ENCODE results near the gene C8A. TPM values are rescaled to one million over a fixed set of nuclear protein-coding genes. Genes with fewer than 3 reads are reported as not detected.

The C8A gene
- total RNA-seq, 1 experiment from 2014 or later = not detected

- 0 out of 7 replicates have a peak overlapping the region, but pooled peaks of 1 of the 3 experiments have one; percentile 0 for H3K27ac Mint-ChIP-seq
- WGBS (ENCODE audit: extremely low coverage, insufficient read length, low lambda C conversion rate) = no CpG with 5 or more reads among the region's 1 CpG
- no peak for TF ChIP-seq CTCF (conservative IDR thresholded peaks at IDR 0.05)
- no peak overlapping the region for H2BK5ac ChIP-seq (ENCODE audit: insufficient read length, low read length)
- H4K8ac ChIP-seq (replicated peaks; ENCODE audit: insufficient read length, low read depth, low read length) = no peak overlapping the region
- DNase-seq = no peak
- H2BK15ac ChIP-seq (ENCODE audit: low read depth, low read length) = no peak overlapping the region
- no peak overlapping the region for H4K91ac ChIP-seq (ENCODE audit: insufficient read length, low read depth, low read length)
- no peak overlapping the region for H2BK12ac ChIP-seq (ENCODE audit: insufficient read length, low read depth, low read length)
- no peak overlapping the region for H2BK20ac ChIP-seq (ENCODE audit: low read depth, low read length, poor library complexity, severe bottlenecking)
- H3K79me2 ChIP-seq (ENCODE audit: insufficient read depth, low read length) = no peaks in the 10 kb centered on the region
- H3K36me3 Mint-ChIP-seq (ENCODE audit: insufficient read depth in 1 of 3, low read depth in 3 of 3) = no peaks in the 10 kb centered on the region
- no peak overlapping the region for H3K9ac ChIP-seq (ENCODE audit: extremely low read depth, insufficient read length, low read length)
- no peaks in the 10 kb centered on the region for H3K27me3 ChIP-seq (ENCODE audit: insufficient read depth, low read length)
- H3T11ph ChIP-seq (ENCODE audit: low read length) = no peak overlapping the region
- H4K5ac ChIP-seq (ENCODE audit: insufficient read length, low read depth, low read length) = no peak overlapping the region
- no peaks in the 10 kb centered on the region for H3K9me3 ChIP-seq (ENCODE audit: control insufficient read depth, low read depth, low read length)
- no peaks in the 10 kb centered on the region for H3K9me3 Mint-ChIP-seq
- H3K27ac ChIP-seq (ENCODE audit: insufficient read length, low read depth, low read length) = no peak overlapping the region
- no peak overlapping the region for H3K23ac ChIP-seq (ENCODE audit: insufficient read length, low read depth, low read length)
- H4K20me1 ChIP-seq (ENCODE audit: control insufficient read depth, insufficient read depth, insufficient read length) = no peaks in the 10 kb centered on the region
- H2AK5ac ChIP-seq (ENCODE audit: insufficient read length, low read length) = no peak overlapping the region
- H3K4ac ChIP-seq (ENCODE audit: low read depth, low read length) = no peak overlapping the region
- no peak overlapping the region for H3K18ac ChIP-seq (ENCODE audit: insufficient read length, low read depth, low read length)
- H3K27me3 Mint-ChIP-seq (ENCODE audit: low read depth) = peaks cover 12% of the 10 kb centered on the region
- H3K23me2 ChIP-seq (ENCODE audit: insufficient read length, low read depth, low read length, poor library complexity, severe bottlenecking) = no peaks in the 10 kb centered on the region
- no peak overlapping the region for H3K4me2 ChIP-seq (ENCODE audit: insufficient read depth, insufficient read length, low read length)
- H2BK120ac ChIP-seq (ENCODE audit: low read depth, low read length, poor library complexity, severe bottlenecking) = no peak overlapping the region
- no peak overlapping the region for H3K4me3 Mint-ChIP-seq
- H3K56ac ChIP-seq (ENCODE audit: insufficient read length, low read depth, low read length) = no peak overlapping the region
- H2AFZ ChIP-seq (ENCODE audit: low read length) = no peak overlapping the region
- H3K4me1 ChIP-seq (ENCODE audit: insufficient read depth, low read length) = no peaks in the 10 kb centered on the region
- no peak overlapping the region for H3K14ac ChIP-seq (ENCODE audit: insufficient read depth, low read length)
- H3K79me1 ChIP-seq (ENCODE audit: insufficient read depth, low read depth, low read length, poor library complexity, severe bottlenecking) = no peaks in the 10 kb centered on the region
- H3K4me1 Mint-ChIP-seq = no peaks in the 10 kb centered on the region
These were observed 100.1 kb downstream of the C8A start for GRCh38 chr1:56954664-56955063.

Data from H9 (cell line).